Gastroesophageal sphincter (tissue), 3 donors: ENCODE data around the gene RYR2.

Source experiments
- POLR2A ChIP-seq, 2 donors: fragments of 450-650 bp; IDR thresholded peaks; one replicate each; pipeline ENCODE4 v1.6.1; 2017; ENCODE audit warnings: antibody characterized with exemption in 2 of 2, mild to moderate bottlenecking in 2 of 2, moderate library complexity in 1 of 2
- POLR2AphosphoS5 ChIP-seq: sonication (generic); formaldehyde crosslinking; IDR thresholded peaks from one replicate; pipeline ENCODE4 v1.6.1; 2017; ENCODE audit warnings: antibody characterized with exemption
- TF ChIP-seq, protein P1 (sequence below), 4 experiments: fragments of 200-600 bp in 2 of 4; fragments of 450-650 bp in 2 of 4; sonication (generic) in 1 of 4; IDR thresholded peaks; one replicate each; pipeline ENCODE4 v1.5.1; 2017 to 2019; ENCODE audit warnings: antibody characterized with exemption in 4 of 4, mild to moderate bottlenecking in 2 of 4, moderate library complexity in 2 of 4

DNA sequence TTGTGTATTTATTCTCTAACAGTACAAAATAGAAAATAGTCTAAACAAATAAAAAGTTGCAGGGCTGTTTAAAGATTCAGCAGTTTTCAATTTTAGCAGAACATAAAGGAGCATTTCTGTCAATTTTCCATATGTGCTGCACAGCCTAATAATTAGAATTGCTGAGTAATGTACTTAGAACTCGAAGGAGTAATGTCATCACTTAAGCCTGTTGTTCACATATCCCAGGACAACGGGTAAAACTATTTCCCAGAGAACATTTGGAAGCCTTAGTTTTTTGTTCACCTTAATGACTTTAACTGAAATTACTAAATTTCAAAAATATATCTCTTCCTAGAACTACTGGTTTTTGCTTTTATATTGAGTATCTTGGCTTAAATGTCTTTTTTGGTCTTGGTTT, 767.1 kb downstream of the RYR2 start:
- TF ChIP-seq POLR2A (IDR thresholded peaks at IDR 0.05): no peak
- TF ChIP-seq, protein P1, sequence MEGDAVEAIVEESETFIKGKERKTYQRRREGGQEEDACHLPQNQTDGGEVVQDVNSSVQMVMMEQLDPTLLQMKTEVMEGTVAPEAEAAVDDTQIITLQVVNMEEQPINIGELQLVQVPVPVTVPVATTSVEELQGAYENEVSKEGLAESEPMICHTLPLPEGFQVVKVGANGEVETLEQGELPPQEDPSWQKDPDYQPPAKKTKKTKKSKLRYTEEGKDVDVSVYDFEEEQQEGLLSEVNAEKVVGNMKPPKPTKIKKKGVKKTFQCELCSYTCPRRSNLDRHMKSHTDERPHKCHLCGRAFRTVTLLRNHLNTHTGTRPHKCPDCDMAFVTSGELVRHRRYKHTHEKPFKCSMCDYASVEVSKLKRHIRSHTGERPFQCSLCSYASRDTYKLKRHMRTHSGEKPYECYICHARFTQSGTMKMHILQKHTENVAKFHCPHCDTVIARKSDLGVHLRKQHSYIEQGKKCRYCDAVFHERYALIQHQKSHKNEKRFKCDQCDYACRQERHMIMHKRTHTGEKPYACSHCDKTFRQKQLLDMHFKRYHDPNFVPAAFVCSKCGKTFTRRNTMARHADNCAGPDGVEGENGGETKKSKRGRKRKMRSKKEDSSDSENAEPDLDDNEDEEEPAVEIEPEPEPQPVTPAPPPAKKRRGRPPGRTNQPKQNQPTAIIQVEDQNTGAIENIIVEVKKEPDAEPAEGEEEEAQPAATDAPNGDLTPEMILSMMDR (IDR thresholded peaks at IDR 0.05): no peak
- no peak for TF ChIP-seq POLR2AphosphoS5
